HepG2 (cell line): Measurements from ENCODE around the gene ARHGEF1. TPM values are rescaled to one million over a fixed set of nuclear protein-coding genes. Genes with fewer than 3 reads are reported as not detected.

Experiments
- ATAC-seq: fragments of 200-7000 bp; cut with Tn5 transposase; 3 replicates; pipeline ENCODE4 v1.9.1; 2020; ENCODE audit warnings: mild to moderate bottlenecking, moderate library complexity
- BruUV-seq: library from RNA; stranded (reverse); fragments of 400-500 nt; replicated peaks from 2 replicates; lab custom pipeline; 2021; lab: Mats Ljungman, UMichigan
- CTCF ChIA-PET: fragments of 300-600 bp; formaldehyde crosslinking; extraction: SDS; loops from one replicate; lab custom pipeline; 2021; ENCODE audit warnings: low total read pairs, inconsistent platforms, low intra/inter-chr PET ratio; lab: Yijun Ruan, JAX
- POLR2A ChIA-PET: fragments of 350-600 bp; sonication (Branson Sonifier 250); formaldehyde crosslinking; loops from one replicate; lab custom pipeline; 2020; ENCODE audit warnings: antibody characterized with exemption, inconsistent platforms; lab: Yijun Ruan, JAX
- DNase-seq: peaks from one replicate; pipeline ENCODE4 v3.0.0-alpha.2; 2015; ENCODE audit warnings: low spot score
- FAIRE-seq: peaks from 3 replicates; lab custom pipeline; 2011; peaks lifted over from hg19 to GRCh38; lab: Jason Lieb, UNC
- H2AFZ ChIP-seq: one replicate; pipeline ENCODE4 v1.6.1; 2011; ENCODE audit warnings: low read length, inconsistent platforms
- H3K27ac ChIP-seq: fragments of 300-600 bp; 3 replicates; pipeline ENCODE4 v1.8.0; 2011; ENCODE audit warnings: mixed run types, mild to moderate bottlenecking, mixed read lengths, low read length, inconsistent platforms; ENCODE audit not compliant: insufficient read depth; ENCODE audit errors: extremely low read length
- H3K27me3 ChIP-seq, 2 experiments: fragments of 200-600 bp in 1 of 2; 2 replicates in 1 of 2; 3 replicates in 1 of 2; pipeline versions ENCODE4 v1.6.0 to v1.8.0; 2011; ENCODE audit warnings: low read length in 2 of 2, mild to moderate bottlenecking in 2 of 2, moderate library complexity in 2 of 2, inconsistent platforms in 1 of 2; ENCODE audit not compliant: insufficient read depth in 2 of 2, control insufficient read depth in 1 of 2
- H3K36me3 ChIP-seq, 2 experiments: fragments of 200-600 bp in 1 of 2; replicated peaks in 1 of 2; 2 replicates in 1 of 2; 3 replicates in 1 of 2; pipeline versions ENCODE4 v1.5.1 to v1.8.0; 2011; ENCODE audit warnings: low read length in 2 of 2, inconsistent platforms in 1 of 2; ENCODE audit not compliant: insufficient read depth in 2 of 2, control insufficient read depth in 1 of 2
- H3K4me1 ChIP-seq: 2 replicates; pipeline ENCODE4 v1.5.1; 2012; ENCODE audit warnings: low read length, inconsistent platforms; ENCODE audit not compliant: insufficient read depth
- H3K4me2 ChIP-seq: 2 replicates; pipeline ENCODE4 v1.6.0; 2011; ENCODE audit warnings: low read depth, low read length, inconsistent platforms
- H3K4me3 ChIP-seq, 3 experiments: fragments of 200-600 bp in 1 of 3; sonication (generic), shearing (Covaris generic) in 1 of 3; replicated peaks in 1 of 3; 2 replicates each; pipeline ENCODE4 v1.5.1; 2011 to 2016; ENCODE audit warnings: low read length in 3 of 3, inconsistent platforms in 2 of 3, low read depth in 2 of 3, mild to moderate bottlenecking in 2 of 3, control low read depth in 1 of 3, mixed read lengths in 1 of 3; ENCODE audit not compliant: insufficient read depth in 1 of 3
- H3K79me2 ChIP-seq: one replicate; pipeline ENCODE4 v1.6.1; 2011; ENCODE audit warnings: low read length, inconsistent platforms; ENCODE audit not compliant: insufficient read depth
- H3K9ac ChIP-seq: 2 replicates; pipeline ENCODE4 v1.6.0; 2011; ENCODE audit warnings: mild to moderate bottlenecking, low read depth, low read length, inconsistent platforms; ENCODE audit not compliant: insufficient read depth
- H3K9me3 ChIP-seq: 2 replicates; pipeline ENCODE4 v1.5.1; 2012; ENCODE audit warnings: mild to moderate bottlenecking, low read length
- H4K20me1 ChIP-seq: 2 replicates; pipeline ENCODE4 v1.6.0; 2011; ENCODE audit warnings: inconsistent platforms, mild to moderate bottlenecking, low read length, moderate library complexity; ENCODE audit not compliant: insufficient read depth
- AGO2 ChIP-seq: fragments of 200-400 bp; formaldehyde crosslinking; optimal IDR thresholded peaks from 2 replicates; pipeline ENCODE3; 2017; ENCODE audit warnings: mild to moderate bottlenecking, low read depth, low read length, moderate library complexity
- ASH2L ChIP-seq: fragments of 300-600, 200-600 bp; sonication (generic); IDR thresholded peaks from 2 replicates; pipeline ENCODE4 v1.7.0; 2017; ENCODE audit warnings: low read depth, mild to moderate bottlenecking, moderate library complexity, mixed read lengths, low read length; ENCODE audit not compliant: insufficient read length
- DR1 ChIP-seq: sonication (generic); formaldehyde crosslinking; IDR thresholded peaks from 2 replicates; pipeline ENCODE4 v1.8.0; 2021; ENCODE audit warnings: mild to moderate bottlenecking, missing genetic modification reagents, inconsistent platforms
- ELF4 ChIP-seq: sonication (generic); formaldehyde crosslinking; IDR thresholded peaks from 2 replicates; pipeline ENCODE4 v1.5.0; 2020; ENCODE audit warnings: missing genetic modification reagents, mild to moderate bottlenecking, moderate library complexity, borderline replicate concordance
- EZH2 ChIP-seq: conservative IDR thresholded peaks from 2 replicates; pipeline ENCODE4 v1.6.1; 2012; ENCODE audit warnings: mild to moderate bottlenecking, low read depth, low read length, moderate library complexity
- GATAD1 ChIP-seq: IDR thresholded peaks from 2 replicates; pipeline ENCODE4 v1.6.1; 2016; ENCODE audit warnings: missing genetic modification reagents, missing compliant biosample characterization
- NFYC ChIP-seq: IDR thresholded peaks from 2 replicates; pipeline ENCODE4 v1.6.1; 2016; ENCODE audit warnings: missing genetic modification reagents, missing compliant biosample characterization
- RFX3 ChIP-seq: IDR thresholded peaks from 2 replicates; pipeline ENCODE4 v1.6.1; 2016; ENCODE audit warnings: missing biosample characterization, missing genetic modification reagents
- XRCC5 ChIP-seq: fragments of 200-400 bp; formaldehyde crosslinking; optimal IDR thresholded peaks from 2 replicates; pipeline ENCODE3; 2017; ENCODE audit warnings: mild to moderate bottlenecking, low read length
- ZFP36L2 ChIP-seq: sonication (generic); formaldehyde crosslinking; IDR thresholded peaks from 2 replicates; pipeline ENCODE4 v1.4.0; 2020; ENCODE audit warnings: missing genetic modification reagents
- ZNF296 ChIP-seq: sonication (generic); formaldehyde crosslinking; conservative IDR thresholded peaks from 2 replicates; pipeline ENCODE4 v1.5.0; 2020; ENCODE audit warnings: mild to moderate bottlenecking, missing genetic modification reagents
- ZNF761 ChIP-seq: sonication (generic); formaldehyde crosslinking; conservative IDR thresholded peaks from 2 replicates; pipeline ENCODE4 v1.4.0; 2020; ENCODE audit warnings: mild to moderate bottlenecking, missing genetic modification reagents
- ZNF83 ChIP-seq: sonication (generic); formaldehyde crosslinking; IDR thresholded peaks from 2 replicates; pipeline ENCODE4 v1.4.0; 2020; ENCODE audit warnings: missing genetic modification reagents, mild to moderate bottlenecking, borderline replicate concordance
- WGBS: methylation state at CpG from one replicate; pipeline ENCODE4 v1.1.6; 2017; ENCODE audit warnings: low lambda C conversion rate; 5-methylcytosine and 5-hydroxymethylcytosine counted together
- in situ Hi-C: cut with HindIII; loops from 2 replicates; pipeline ENCODE4 v1.10.0; 2017; ENCODE audit warnings: low pct_unique_long_range_greater_than_20kb; ENCODE audit not compliant: extremely low pct_ligation_motif_present
- intact Hi-C: fragments of 100-400 bp; cut with micrococcal nuclease; formaldehyde crosslinking; loops from one replicate; pipeline ENCODE4 v1.10.0; 2022; ENCODE audit not compliant: unreplicated experiment
- polyA plus RNA-seq, 8 experiments: library from polyadenylated mRNA; depleted of rRNA in 3 of 8; stranded (reverse) in 7 of 8; unstranded in 1 of 8; fragments of >200 nt; fragmentation: Illumina TruSeq in 4 of 8; extraction: Trizol in 4 of 8; gene quantifications; 2 replicates each; pipeline versions ENCODE4 v1.2.1 to v1.2.3, GENCODE V29; 2011 to 2016; ENCODE audit warnings: low read depth in 4 of 8, missing spikeins in 1 of 8, mixed read lengths in 1 of 8; ENCODE audit not compliant: insufficient read depth in 1 of 8
- total RNA-seq, 5 experiments: library from RNA; depleted of rRNA; stranded (reverse); fragments of >200 nt; fragmentation: Illumina TruSeq; extraction: Trizol; gene quantifications; 2 replicates each; pipeline ENCODE4 v1.2.3, GENCODE V29; 2016; ENCODE audit warnings: low read depth in 1 of 5
- TF ChIP-seq, protein P1 (sequence below): IDR thresholded peaks from 2 replicates; pipeline ENCODE4 v1.6.1; 2018; ENCODE audit warnings: missing genetic modification reagents, mild to moderate bottlenecking, missing compliant biosample characterization
- TF ChIP-seq, protein P2 (sequence below): sonication (generic); formaldehyde crosslinking; IDR thresholded peaks from 2 replicates; pipeline ENCODE4 v1.4.0; 2020; ENCODE audit warnings: missing genetic modification reagents
- TF ChIP-seq, protein P3 (sequence below): sonication (generic); formaldehyde crosslinking; conservative IDR thresholded peaks from 2 replicates; pipeline ENCODE4 v1.5.0; 2020; ENCODE audit warnings: missing genetic modification reagents

Gene ARHGEF1
- total and polyA plus RNA-seq, 2 of the 13 experiments (the other 11 are each of a cell fraction or from before 2014, with no cell fraction given), result 33.7 to 34.7 TPM

DNA sequence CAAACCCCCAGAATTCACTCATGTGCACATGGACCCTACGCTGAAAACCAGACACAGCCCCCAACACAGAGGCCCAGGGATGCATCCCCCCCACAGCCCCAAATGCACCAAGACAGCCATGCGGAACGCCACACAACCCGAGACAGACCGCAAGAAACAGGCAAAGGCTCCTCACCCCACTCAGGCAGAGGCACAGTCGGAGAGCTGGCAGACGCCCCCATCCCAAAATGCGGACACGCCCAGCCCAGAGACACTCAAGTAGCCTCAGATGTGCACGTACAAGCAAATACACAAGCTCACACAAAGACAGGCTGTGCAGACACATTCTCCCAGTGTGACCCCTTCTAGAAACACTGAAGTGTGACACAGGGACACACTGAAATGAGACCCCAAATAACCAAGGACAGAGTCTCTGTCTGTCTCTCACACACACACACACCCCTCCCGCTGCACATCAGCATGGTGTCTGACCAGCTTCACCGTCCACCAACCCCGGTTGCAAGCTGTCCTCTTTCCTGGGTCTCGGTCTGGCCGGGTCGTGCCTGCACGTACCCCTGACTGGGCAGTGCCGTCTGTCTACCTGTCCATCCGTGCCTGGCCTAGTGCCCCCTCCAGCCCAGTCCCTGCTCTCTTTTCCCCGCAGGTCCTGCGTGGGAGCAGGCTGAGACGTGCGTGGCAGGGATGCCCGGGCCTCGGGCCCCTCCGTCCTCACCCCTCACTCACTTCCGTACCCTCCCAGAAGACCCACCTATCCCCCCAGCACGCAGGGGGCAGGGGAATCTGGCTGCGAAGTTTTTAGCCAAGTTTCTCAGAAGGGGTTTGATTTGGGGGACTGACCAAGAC is 29.1 kb downstream of the ARHGEF1 start:
- H3K4me2 ChIP-seq, result no peak overlapping the region
- H3K36me3 ChIP-seq, result peaks cover 0 to under 1% of the 10 kb centered on the region in 2 experiments; a peak in 1 of 5 replicates
- no TSS peak for BruUV-seq
- intact Hi-C loops (no loop called here), in situ Hi-C loops (no loop called here)
- ChIA-PET POLR2A (interaction anchor here (1.4 kb wide), 1 partner anchor 52 kb away, joined by 3 read pairs; the partner anchor contains the start of gene RPS19), CTCF (no interaction called here)
- no peak for TF ChIP-seq ZNF83 (CRISPR knock-in tag)
- peak; percentile 86; the same call in 1 of the 2 replicates for TF ChIP-seq EZH2
- no peak for TF ChIP-seq GATAD1 (CRISPR knock-in tag)
- no peak for TF ChIP-seq NFYC (CRISPR knock-in tag)
- no peak for TF ChIP-seq ASH2L
- peak; percentile 21 for TF ChIP-seq AGO2
- TF ChIP-seq ZNF761 (CRISPR knock-in tag), result no peak
- TF ChIP-seq ZFP36L2, result no peak
- TF ChIP-seq, protein P1, sequence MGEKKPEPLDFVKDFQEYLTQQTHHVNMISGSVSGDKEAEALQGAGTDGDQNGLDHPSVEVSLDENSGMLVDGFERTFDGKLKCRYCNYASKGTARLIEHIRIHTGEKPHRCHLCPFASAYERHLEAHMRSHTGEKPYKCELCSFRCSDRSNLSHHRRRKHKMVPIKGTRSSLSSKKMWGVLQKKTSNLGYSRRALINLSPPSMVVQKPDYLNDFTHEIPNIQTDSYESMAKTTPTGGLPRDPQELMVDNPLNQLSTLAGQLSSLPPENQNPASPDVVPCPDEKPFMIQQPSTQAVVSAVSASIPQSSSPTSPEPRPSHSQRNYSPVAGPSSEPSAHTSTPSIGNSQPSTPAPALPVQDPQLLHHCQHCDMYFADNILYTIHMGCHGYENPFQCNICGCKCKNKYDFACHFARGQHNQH, result no peak
- no peak for TF ChIP-seq RFX3 (CRISPR knock-in tag)
- TF ChIP-seq, protein P2, sequence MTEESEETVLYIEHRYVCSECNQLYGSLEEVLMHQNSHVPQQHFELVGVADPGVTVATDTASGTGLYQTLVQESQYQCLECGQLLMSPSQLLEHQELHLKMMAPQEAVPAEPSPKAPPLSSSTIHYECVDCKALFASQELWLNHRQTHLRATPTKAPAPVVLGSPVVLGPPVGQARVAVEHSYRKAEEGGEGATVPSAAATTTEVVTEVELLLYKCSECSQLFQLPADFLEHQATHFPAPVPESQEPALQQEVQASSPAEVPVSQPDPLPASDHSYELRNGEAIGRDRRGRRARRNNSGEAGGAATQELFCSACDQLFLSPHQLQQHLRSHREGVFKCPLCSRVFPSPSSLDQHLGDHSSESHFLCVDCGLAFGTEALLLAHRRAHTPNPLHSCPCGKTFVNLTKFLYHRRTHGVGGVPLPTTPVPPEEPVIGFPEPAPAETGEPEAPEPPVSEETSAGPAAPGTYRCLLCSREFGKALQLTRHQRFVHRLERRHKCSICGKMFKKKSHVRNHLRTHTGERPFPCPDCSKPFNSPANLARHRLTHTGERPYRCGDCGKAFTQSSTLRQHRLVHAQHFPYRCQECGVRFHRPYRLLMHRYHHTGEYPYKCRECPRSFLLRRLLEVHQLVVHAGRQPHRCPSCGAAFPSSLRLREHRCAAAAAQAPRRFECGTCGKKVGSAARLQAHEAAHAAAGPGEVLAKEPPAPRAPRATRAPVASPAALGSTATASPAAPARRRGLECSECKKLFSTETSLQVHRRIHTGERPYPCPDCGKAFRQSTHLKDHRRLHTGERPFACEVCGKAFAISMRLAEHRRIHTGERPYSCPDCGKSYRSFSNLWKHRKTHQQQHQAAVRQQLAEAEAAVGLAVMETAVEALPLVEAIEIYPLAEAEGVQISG (CRISPR knock-in tag), result 0 out of 2 replicates have a peak, but pooled peaks have one; percentile 23
- no peak for TF ChIP-seq ELF4 (CRISPR knock-in tag)
- TF ChIP-seq, protein P3, sequence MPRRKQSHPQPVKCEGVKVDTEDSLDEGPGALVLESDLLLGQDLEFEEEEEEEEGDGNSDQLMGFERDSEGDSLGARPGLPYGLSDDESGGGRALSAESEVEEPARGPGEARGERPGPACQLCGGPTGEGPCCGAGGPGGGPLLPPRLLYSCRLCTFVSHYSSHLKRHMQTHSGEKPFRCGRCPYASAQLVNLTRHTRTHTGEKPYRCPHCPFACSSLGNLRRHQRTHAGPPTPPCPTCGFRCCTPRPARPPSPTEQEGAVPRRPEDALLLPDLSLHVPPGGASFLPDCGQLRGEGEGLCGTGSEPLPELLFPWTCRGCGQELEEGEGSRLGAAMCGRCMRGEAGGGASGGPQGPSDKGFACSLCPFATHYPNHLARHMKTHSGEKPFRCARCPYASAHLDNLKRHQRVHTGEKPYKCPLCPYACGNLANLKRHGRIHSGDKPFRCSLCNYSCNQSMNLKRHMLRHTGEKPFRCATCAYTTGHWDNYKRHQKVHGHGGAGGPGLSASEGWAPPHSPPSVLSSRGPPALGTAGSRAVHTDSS, result no peak
- no peak for TF ChIP-seq ZNF296 (CRISPR knock-in tag)
- no peak for TF ChIP-seq DR1 (CRISPR knock-in tag)
- TF ChIP-seq XRCC5, result no peak
- H3K27ac ChIP-seq, result no peak overlapping the region
- no peaks in the 10 kb centered on the region for H3K79me2 ChIP-seq
- no peak overlapping the region for H3K4me3 ChIP-seq
- H3K4me1 ChIP-seq, result no peaks in the 10 kb centered on the region
- DNase-seq (no peak), FAIRE-seq (no peak), ATAC-seq (peak; percentile 8; the same call in 2 of the 3 replicates)
- H3K27me3 ChIP-seq, result peaks cover 10 to 35% of the 10 kb centered on the region in 2 experiments
- H3K9ac ChIP-seq, result no peak overlapping the region
- no peaks in the 10 kb centered on the region for H3K9me3 ChIP-seq
- H4K20me1 ChIP-seq, result no peaks in the 10 kb centered on the region
- no peak overlapping the region for H2AFZ ChIP-seq
- 57% methylated on average over 17 of the region's 29 CpGs for WGBS
